ENCODE measurements around the gene MESP2. TPM values are rescaled to one million over a fixed set of nuclear protein-coding genes. Genes with fewer than 3 reads are reported as not detected.

MESP2 gene
- total and polyA plus RNA-seq, 9 of the 15 experiments (the other 6 are each of a cell fraction or from before 2014, with no cell fraction given), result 0.08 to 0.82 (median 0.37) TPM

DNA sequence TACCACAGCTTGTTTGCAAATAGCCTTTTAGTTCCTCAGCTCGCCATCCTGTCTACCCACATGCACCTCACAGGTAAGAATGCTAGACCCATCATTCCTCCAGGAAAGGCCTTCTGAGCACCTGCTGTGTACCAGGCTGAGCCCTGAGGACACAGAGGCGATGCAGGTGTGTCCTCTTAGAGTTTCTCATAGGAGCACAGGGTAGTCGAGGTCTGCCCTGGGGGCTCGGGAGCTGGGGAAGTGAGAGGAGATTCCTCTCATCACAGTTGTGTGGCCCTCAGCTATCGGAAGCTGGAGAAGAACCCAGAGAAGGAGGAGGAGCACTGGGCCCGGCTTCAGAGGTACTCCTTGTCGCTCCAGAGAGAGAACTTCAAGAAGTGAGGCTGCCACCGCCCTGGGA is 33.1 kb upstream of the MESP2 start:
- Histone ChIP-seq H3K4me1 (replicated peaks in 1 of 2; ENCODE audit: control insufficient read depth in 2 of 2, insufficient read depth in 2 of 2, low read length in 2 of 2) (peaks cover 0 to 15% of the 10 kb centered on the region in 2 experiments; a peak in 2 of 5 replicates), H3K27ac (ENCODE audit: extremely low read depth, low read depth, low read length) (no peak overlapping the region), H3K9me1 (ENCODE audit: control insufficient read depth, insufficient read depth, low read length) (no peaks in the 10 kb centered on the region), H4K20me1 (replicated peaks; ENCODE audit: control insufficient read depth, insufficient read depth, low read length) (no peaks in the 10 kb centered on the region), H2AFZ (ENCODE audit: low read depth, low read length) (no peak overlapping the region), H3K36me3 (ENCODE audit: control insufficient read depth, insufficient read depth, low read length) (no peaks in the 10 kb centered on the region), H3K79me2 (ENCODE audit: control insufficient read depth, insufficient read depth, low read length) (no peaks in the 10 kb centered on the region), H3K27me3 (ENCODE audit: control insufficient read depth in 2 of 2, insufficient read depth in 2 of 2, low read length in 2 of 2) (peaks cover 7 to 50% of the 10 kb centered on the region in 2 experiments; a peak in 3 of 5 replicates), H3K9ac (ENCODE audit: insufficient read depth in 1 of 2, low read depth in 2 of 2, low read length in 2 of 2) (peak overlapping the region in 1 of 2 experiments; percentile 64; a peak in 1 of 4 replicates), H3K4me3 (no peak overlapping the region), H3K9me3 (replicated peaks; ENCODE audit: control insufficient read depth, insufficient read depth, low read depth, low read length) (no peaks in the 10 kb centered on the region), H3K4me2 (ENCODE audit: insufficient read depth, low read length) (no peak overlapping the region)
- no TSS peak for BruUV-seq (replicated peaks)
- in situ Hi-C loops (cut with MboI), result no loop called here
- ATAC-seq (no peak), DNase-seq (ENCODE audit: extremely low read depth in 1 of 4, low spot score in 3 of 4) (peak in 1 of 4 experiments; percentile 1), FAIRE-seq (no peak)
- TF ChIP-seq ZNF764 (CRISPR knock-in tag; IDR thresholded peaks at IDR 0.05; ENCODE audit: low read depth) (no peak), MTA2 (IDR thresholded peaks at IDR 0.05; ENCODE audit: low read depth) (no peak), CXXC5 (CRISPR knock-in tag; IDR thresholded peaks at IDR 0.05) (no peak), POLR2AphosphoS2 (IDR thresholded peaks at IDR 0.05; ENCODE audit: low read length) (no peak)
- TF ChIP-seq, protein P1, sequence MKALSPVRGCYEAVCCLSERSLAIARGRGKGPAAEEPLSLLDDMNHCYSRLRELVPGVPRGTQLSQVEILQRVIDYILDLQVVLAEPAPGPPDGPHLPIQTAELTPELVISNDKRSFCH (CRISPR knock-in tag; IDR thresholded peaks at IDR 0.05), result no peak
- TF ChIP-seq, protein P1 (tag; IDR thresholded peaks at IDR 0.05), result no peak
- TF ChIP-seq, protein P2, sequence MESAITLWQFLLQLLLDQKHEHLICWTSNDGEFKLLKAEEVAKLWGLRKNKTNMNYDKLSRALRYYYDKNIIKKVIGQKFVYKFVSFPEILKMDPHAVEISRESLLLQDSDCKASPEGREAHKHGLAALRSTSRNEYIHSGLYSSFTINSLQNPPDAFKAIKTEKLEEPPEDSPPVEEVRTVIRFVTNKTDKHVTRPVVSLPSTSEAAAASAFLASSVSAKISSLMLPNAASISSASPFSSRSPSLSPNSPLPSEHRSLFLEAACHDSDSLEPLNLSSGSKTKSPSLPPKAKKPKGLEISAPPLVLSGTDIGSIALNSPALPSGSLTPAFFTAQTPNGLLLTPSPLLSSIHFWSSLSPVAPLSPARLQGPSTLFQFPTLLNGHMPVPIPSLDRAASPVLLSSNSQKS (CRISPR knock-in tag; IDR thresholded peaks at IDR 0.05), result no peak
- ChIA-PET POLR2A (no interaction called here), CTCF (ENCODE audit: low intra/inter-chr PET ratio) (interaction anchor here (0.6 kb wide), 1 partner anchor 328 kb away, joined by 3 read pairs; no protein-coding TSS in a partner anchor)
- WGBS (ENCODE audit: insufficient coverage, low coverage, missing lambda C conversion rate), result 11% methylated on average over 8 of the region's 8 CpGs
- intact Hi-C loops (cut with micrococcal nuclease), result loop anchor here (1.0 to 10.0 kb wide), 4 partner anchors 132 to 542 kb away; no protein-coding TSS in a partner anchor
